GM12864 (cell line): ENCODE data around the gene SLC1A2.

ENCODE experiments used
- DNase-seq: peaks from one replicate; pipeline ENCODE4 v3.0.0-alpha.2; 2011; ENCODE audit warnings: low read depth
- H3K4me3 ChIP-seq: 2 replicates; pipeline ENCODE4 v1.5.1; 2011; ENCODE audit warnings: mild to moderate bottlenecking, low read depth, low read length, control low read depth
- CTCF ChIP-seq: IDR thresholded peaks from 2 replicates; pipeline ENCODE4 v1.5.1; 2011; ENCODE audit warnings: low read depth, mild to moderate bottlenecking, moderate library complexity, low read length, control low read depth, inconsistent platforms; ENCODE audit errors: missing control alignments

Gene SLC1A2

GRCh38 chr11:35253237-35253636, 166.1 kb downstream of the SLC1A2 start:
- H3K4me3 ChIP-seq = no peak overlapping the region
- no peak for TF ChIP-seq CTCF
- DNase-seq = no peak

- TF ChIP-seq CTCF = no peak
- DNase-seq = no peak
- no peak overlapping the region for H3K4me3 ChIP-seq
These were observed 168.7 kb downstream of the SLC1A2 start for GRCh38 chr11:35250621-35251020.

GRCh38 chr11:35250192-35250591, 169.2 kb downstream of the SLC1A2 start:
- H3K4me3 ChIP-seq = no peak overlapping the region
- DNase-seq = no peak
- TF ChIP-seq CTCF = no peak

GRCh38 chr11:35248558-35249323, 170.6 kb downstream of the SLC1A2 start:
- no peak for TF ChIP-seq CTCF
- DNase-seq = no peak
- no peak overlapping the region for H3K4me3 ChIP-seq

GRCh38 chr11:35247863-35248262, 171.5 kb downstream of the SLC1A2 start:
- TF ChIP-seq CTCF = no peak
- no peak overlapping the region for H3K4me3 ChIP-seq
- DNase-seq = no peak

- H3K4me3 ChIP-seq = no peak overlapping the region
- no peak for DNase-seq
- TF ChIP-seq CTCF = no peak
These were observed 171.9 kb downstream of the SLC1A2 start for GRCh38 chr11:35247428-35247827.

GRCh38 chr11:35246745-35247144, 172.6 kb downstream of the SLC1A2 start:
- no peak for DNase-seq
- H3K4me3 ChIP-seq = no peak overlapping the region
- TF ChIP-seq CTCF = no peak
